SIG-M5 (cell line): Measurements from ENCODE around the gene LRP2BP.

Source experiments
- DNase-seq: peaks from one replicate; lab custom pipeline; 2025; lab: John Stamatoyannopoulos, UW

The LRP2BP gene

DNA sequence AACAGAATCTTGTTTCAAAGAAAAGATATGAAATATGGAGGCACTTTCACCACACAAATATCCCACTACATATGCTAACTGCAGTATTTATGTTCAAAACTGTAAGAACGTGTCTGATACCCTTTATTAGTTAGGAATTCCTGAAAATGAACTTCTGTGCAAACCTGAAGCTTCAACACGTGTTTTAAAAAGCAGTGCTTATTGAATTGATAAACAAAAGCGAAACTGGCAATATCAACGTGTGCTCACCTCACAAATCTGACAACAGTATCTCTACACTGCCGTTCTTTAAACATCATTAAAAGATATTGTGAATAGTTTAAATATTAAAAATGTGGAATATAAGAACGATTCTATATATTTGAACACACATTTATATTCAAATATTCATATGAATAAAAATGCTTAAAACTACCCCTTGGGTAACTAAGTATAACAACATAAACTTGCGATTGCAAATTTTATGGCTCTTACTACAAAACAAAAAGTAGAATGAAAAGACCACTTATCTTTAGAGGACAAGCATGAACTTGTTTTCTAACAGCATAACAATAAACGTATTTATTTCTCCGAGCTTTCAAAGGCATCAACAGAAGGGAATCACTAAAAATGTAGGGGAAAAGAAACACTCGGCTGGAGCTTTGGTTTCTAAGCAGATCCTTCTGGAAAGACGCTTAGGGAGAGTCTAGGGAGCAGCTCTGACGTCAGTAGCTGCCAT, at the start of gene LRP2BP:
Gene LRP2BP, minus strand, starts transcription at position 687 of the 718 bp plus-strand sequence. CDS start 17,738 bp downstream, outside the sequence.
- peak; percentile 4 for DNase-seq

DNA sequence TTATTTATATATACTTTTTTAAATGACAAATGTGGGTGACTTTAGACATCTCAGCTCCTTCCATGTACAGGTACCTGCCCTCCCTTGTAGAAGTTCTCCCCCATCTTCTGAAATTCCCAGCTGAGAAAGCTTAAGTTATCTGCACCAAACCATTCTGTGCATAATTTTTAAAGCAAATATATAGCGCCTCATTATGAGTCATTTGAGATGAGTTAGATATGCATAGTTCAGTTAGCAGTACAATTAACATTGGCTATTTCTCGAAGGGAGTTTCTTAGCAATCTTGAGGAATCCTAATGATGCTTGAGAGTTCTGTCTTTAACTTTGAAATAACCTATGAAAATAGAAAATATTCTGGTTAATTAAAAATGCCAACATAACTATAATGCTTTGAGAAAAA, 49.5 kb upstream of the LRP2BP start:
- no peak for DNase-seq

DNA sequence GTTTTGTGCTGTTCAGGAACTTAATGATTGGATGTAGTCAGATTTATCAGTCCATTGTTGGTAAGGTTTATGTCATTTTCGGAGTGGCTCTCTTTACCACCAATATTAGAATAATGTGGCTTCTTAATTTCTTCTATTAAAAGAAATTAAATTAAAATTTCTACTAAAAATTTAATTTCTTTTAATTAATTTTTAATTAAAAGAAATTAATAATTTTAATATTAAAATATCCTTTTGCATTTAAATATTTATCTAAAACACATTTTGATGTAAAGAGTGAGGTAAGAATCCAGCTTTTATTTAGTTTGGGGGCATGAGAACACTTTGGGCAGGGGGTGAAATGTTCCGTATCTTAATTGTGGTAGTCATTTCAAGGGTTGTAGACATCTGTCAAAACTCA, 45.8 kb upstream of the LRP2BP start:
- no peak for DNase-seq

DNA sequence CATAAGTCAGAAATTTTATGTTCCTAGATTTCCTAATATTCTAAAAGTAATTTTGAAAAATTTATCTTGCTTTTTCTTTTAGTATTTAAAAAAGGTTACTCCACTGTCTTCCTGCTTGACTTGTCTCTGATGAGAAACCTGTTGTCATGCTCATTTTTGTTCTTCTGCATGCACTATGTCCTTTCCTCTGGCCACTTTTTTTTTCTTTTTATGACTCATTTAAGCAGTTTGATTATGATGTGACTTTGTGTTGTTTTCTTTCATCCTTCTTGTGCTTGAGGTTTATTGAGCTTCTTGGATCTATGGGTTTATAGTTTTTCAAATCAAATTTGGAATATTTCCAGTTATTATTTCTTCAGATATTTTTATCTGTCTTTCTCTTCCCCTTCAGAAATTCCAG, 42.1 kb upstream of the LRP2BP start:
- DNase-seq: no peak

DNA sequence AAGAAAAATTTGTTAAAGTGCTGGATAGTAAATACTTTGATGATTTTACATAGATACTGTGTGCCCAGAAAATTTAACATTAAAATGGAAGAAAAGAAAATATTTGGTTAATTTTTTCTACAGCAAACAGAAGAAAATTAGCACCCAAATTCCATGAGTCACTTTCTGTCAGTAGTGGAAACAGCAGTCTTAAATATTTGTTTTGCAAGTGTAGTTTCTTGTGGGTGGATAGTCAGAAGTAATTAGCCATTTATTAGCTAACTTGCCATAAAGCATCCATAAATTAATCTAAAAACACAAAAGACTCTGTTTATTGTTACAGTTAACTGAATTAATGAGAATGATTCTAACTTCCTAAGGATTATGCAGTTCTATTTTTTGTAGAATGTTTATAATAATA, 39.7 kb upstream of the LRP2BP start:
- no peak for DNase-seq

DNA sequence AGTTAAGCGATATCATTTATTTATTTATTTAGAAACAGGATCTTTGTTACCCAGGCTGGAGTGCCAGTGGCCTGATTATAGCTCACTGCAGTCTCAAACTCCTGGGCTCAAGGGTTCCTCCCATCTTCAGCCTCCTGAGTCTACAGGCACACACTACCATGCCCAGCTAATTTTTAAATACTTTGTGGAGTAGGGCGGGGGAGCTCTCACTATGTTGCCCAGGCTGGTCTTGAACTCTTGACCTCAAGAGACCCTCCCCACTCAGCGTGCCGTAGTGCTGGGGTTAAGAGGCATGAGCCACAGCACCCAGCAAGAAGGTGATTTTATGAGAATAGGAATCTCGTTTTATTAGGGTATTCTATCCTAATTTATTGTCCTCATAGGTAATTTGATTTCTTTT, 33.9 kb upstream of the LRP2BP start:
- DNase-seq: no peak

DNA sequence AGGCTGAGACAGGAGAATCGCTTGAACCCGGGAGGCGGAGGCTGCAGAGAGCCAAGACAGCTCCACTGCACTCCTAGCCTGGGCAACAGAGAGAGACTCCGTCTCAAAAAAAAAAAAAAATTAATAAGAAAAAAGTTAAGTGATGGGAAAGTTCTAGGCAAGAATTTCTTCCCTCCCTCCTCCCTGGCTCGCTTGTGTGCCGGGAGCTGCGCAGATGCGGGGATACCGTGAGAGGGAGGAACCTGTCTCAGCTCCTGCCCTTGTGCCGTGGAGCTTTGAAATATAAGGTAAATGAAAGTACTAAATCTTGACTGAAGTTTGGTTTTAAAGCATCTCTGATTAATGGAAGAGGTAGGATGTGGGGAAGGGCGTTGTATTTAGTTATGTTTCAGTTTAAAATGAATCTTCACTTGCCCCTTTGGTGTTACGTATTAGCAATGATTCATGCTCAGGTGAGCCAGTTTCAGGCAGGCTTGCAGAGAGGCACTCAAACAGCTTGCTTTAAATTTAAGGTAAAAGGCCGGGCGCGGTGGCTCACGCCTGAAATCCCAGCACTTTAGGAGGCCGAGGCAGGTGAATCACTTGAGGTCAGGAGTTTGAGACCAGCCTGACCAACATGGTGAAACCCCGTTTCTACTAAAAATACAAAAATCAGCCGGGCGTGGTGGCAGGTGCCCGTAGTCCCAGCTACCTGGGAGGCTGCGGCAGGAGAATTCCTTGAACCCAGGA, 31.4 kb upstream of the LRP2BP start:
- DNase-seq: no peak

DNA sequence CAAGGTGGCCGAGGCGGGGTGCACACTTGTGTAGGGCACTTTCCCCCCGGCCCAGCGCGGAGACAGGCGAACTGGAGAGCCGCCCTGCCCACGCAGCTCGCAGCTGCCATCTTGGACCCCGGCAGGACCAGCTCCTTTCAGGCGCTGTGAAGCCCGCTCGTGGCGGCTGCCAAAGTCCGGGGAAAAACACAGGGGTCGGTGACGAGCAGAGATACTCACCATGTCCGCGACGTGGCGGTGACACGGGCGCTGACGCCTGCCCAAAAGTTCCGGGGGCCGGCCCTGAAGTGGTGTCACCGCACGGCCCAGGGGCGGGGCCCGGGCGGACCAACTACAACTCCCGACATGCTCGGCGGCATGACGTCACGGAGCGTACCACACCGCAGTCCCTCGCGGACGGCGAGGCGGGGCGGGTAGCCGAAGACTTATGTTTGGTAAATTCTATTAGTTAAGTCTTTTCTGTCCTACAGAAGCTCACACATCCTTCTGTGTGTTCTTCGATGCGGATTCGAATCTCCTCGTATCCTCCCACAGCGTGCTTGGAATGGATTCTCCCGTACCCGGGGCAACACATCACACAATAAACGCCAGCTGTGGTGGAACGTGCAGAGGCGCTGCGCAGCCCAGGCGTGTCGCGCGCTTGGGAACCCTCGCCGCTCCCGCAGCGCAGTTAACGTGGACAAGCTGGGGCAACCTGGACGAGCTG, 30.1 kb upstream of the LRP2BP start, which contains the start of gene UFSP2:
Gene UFSP2, minus strand, starts transcription at position 318 of the 706 bp plus-strand sequence. Its CDS starts 96 bp downstream, at position 222.
- DNase-seq: no peak

DNA sequence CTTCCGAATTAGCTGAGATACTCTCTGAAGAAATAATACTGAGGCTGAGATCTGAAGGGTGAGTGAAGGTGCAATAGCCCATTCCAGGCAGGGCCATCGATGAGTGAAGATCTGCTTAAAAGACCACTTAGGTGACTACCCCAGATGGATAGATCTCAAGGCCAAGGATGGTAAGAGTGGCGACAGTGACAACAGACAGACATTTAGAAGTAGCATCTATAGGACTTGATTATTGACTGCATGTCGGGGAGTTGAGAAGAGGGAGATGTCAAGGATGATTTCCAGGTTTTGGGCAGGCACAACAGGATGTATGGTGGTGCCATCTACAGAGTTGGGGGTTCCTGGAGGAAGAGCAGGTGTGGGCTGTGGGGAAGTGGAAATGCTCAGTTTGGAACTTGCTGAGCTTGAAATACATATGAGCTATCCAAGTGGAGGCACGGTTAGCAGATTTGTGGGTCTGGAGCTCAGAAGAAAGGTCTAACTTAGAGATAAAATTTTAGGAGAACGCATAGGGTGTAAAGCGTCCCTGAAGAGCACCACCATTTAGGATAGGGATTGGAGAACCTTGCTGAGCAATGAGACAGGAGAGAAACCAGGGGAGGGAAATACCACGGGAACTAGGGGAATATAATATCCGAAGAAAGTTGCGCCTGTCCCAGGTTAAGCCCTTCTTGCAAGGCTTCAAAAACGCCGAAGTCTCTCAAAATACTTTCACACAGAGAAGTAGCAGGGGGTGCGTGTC, 29.4 kb upstream of the LRP2BP start:
- no peak for DNase-seq

DNA sequence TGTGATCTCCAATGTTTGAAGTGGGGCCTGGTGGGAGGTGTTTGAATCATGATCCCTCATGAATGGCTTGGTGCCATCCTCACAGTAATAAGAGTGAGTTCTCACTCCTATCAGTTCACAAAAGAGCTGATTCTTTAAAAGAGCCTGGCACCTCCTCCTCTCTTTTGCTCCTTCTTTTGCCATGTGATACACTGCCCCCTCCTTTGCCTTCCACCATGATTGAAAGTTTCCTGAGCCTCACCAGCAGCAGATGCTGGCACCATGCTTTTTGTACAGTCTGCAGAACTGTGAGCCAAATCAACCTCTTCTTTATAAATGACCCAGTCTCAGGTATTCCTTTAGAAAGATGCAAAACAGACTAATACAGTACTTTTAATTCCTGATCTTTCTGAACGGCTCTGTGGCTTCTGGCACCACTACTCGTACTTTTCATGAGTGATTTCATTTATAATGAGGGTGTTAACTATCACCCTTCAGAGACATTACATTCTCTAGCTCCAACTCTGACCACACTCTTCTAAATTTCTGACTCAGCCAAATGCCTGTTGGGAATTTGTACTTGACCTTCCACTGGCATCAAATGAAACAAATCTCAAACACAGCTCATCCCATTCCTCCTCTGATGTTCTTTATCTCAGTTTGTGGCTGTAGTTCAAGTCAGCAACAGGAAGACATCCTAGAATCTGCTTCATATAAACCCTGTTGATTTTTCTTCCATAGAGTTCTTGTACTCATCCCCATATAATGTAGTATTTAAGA, 25.8 kb upstream of the LRP2BP start:
- DNase-seq: no peak

DNA sequence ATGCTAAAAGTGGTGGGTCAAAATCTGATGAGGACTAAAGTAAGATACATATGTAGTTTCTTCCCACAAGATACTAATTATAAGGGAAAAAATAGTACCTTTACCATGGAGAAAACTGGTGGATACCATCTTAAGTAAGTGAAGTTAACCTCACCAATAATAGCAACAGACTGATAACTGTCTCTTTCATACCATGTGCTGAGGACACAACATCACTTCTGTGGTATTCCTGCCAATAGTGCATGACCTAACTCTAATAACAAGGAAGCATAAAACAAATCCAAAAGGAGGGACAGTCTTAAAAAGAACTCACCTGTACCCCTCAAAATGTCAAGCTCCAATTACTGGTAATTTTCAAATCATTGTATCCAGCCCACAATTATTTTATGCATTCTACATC, 21.2 kb upstream of the LRP2BP start:
- DNase-seq: no peak

DNA sequence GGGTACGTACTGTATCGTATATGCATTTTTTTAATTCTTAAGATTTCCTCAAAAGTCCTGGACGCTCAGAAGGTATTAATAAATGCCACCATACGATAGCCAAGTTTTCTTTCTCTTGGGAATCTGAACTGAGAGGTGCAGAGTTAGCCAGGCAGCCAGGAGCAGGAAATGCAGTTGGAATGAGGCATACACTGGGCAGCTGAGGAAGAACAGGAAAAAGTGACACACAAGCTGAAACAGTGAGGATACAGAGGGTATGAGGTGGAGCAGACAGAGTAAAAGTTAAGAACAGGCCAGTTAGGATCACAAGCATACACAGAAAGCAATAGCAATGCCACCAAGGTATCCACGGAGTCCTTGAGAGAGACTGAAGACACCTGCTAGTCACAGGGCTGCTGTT, 16.7 kb upstream of the LRP2BP start:
- no peak for DNase-seq

DNA sequence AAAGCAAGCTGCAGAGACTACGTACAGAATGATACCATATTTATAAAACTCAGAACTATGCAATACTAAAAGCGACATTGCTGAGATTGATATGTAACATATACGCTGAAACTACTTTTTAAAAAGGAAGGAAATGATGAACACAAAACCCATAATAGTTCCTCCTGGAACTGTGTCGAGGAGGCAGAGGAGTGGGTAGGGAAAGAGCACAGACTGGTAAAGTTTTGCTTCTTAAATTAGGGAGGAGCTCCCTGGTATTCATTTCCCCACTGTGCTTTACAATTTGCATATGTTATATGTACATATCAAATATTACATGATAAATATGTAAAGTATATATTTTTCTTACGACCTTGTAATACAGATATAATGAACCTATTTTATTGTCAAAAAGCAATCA, 16.1 kb upstream of the LRP2BP start:
- DNase-seq: no peak

DNA sequence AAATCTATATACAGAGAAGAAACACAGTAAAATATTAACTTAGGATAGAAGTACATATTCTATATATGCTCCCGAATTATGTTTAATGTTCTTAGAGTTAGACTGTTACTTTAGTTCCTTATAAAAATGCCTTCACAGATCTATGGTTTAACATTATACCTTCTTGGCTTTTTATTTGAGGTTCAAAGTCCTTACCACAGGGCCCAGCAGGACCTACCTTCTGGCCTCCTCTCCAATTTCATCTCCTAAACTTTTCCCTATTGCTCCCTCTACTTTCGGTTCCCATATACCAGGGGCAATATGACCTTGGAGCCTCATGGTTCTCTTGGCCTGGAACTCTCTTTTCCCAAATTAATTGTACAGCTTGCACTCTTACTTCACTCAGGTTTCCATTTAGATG, 12.7 kb upstream of the LRP2BP start:
- no peak for DNase-seq

DNA sequence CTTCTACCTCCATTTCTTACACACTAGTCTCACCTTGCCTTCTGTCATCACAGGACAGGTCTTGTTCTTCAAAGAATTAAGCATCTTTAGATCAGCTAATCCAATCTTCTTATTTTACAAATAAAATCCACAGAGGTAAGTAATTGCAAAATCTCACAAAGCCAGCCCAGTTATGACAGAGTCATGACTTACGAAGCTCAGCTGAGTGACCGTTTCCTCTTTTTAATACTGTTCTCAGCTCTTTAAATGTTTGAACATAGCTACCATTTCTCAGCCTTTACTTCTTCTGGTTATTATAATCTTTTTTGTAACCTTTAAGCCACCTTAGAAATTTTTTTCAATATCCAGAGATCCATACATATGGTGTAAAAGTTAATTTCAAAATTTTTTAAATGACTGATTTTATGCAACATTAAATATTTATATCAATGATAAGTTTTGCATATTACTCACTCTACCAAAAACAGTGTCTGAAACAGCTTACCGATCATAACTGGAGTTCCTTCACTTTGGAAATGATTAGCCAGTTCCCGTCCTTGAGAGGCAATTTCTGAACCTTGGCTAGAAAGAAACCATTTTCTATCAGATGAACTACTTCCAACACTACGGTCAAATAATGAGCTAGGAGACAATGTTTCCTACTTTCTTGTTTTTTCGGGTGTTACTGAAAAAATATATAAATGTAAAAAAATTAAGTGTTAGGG, 9.7 kb upstream of the LRP2BP start:
- DNase-seq: no peak

DNA sequence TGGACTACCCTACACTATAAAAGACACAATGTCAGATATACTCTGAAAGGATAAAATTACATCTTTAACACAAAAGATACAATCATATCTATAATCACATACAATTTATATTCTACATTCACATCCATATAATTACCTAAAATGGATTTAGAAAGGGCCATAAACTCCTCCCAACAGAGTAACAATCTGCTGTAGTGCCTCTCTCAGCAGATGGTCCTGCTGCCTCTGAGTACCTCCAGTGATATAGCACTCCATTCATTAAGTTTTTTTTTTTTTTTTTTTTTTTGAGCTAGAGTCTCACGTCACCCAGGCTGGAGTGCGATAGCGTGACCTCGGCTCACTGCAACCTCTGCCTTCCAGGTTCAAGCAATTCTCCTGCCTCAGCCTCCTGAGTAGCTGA, 8.3 kb upstream of the LRP2BP start:
- no peak for DNase-seq

DNA sequence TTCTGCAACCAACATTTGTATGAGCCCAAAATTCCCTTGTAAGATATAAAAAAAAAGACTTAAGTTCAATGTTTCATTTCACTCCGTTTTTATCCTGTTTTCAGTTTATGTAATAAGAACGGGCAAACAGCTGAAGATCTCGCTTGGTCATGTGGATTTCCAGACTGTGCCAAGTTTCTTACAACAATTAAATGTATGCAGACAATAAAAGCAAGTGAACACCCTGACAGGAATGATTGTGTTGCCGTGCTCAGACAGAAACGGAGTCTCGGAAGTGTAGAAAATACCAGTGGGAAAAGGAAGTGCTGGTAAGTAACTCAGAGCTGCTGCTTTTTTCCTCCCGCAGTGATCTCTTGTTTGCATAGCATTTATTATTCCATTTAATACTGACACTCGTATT, 3.7 kb upstream of the LRP2BP start:
- no peak for DNase-seq

DNA sequence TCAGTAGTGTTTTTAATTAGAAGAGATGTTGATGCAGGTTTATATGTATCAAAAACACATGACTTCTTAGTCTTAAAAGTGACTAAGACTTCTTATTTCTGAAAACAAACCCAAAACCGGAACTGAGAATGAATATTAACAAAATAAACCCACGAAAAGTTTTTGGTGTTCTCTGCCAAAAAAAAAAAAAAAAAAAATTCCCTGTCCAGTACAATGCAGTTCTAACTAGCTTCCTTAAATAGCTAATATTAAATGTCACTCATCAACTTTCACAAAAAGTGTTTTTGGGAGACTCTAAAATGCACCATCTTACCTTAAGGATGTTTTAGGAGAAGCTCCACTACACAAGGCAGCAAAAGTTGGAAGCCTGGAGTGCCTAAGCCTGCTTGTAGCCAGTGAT, 2.9 kb upstream of the LRP2BP start:
- DNase-seq: no peak

DNA sequence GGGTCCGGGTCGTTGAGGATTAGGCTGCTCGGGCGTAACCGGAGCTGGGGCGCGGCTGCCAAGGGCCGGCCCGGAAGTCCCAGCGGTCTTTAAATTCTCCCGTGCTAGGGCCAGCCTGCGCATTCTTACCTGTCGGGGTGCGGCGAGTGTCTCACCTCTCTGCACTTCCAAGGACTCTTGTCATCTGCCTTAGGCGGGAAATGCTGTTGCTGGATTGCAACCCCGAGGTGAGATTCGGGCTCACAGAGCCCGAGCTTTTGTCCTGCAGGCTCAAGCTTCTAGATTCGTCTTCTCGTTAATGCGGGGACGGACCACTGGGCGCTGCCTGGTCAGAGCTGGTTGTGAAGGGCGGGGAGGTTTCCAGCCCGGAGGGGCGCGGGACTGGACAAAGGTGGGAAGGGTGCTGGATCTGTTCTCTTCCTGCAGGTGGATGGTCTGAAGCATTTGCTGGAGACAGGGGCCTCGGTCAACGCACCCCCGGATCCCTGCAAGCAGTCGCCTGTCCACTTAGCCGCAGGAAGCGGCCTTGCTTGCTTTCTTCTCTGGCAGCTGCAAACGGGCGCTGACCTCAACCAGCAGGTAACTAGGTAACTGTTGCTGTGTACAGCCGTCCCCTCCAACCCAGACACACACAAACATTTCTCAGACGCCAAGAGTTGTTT, 1.1 kb upstream of the LRP2BP start, which contains the start of gene ANKRD37:
Gene ANKRD37, plus strand, starts transcription at position 118 of the 662 bp plus-strand sequence. Its CDS starts 83 bp downstream, at position 201.
- no peak for DNase-seq
